Stimulated activated CD8-positive, alpha-beta memory T cell treated with anti-CD3 and anti-CD28 coated beads, Interleukin-15, amount 100 ng/mL, for 1 hour (primary cell): ENCODE measurements around the gene TIMP3.
"Not testable (repeated sequence)": the region's sequence is repeated elsewhere in the genome, so short reads cannot be mapped to it uniquely, and the experiment has no call there.

ENCODE experiments used
- DNase-seq: peaks from one replicate; pipeline ENCODE4 v3.0.0-alpha.2; 2020; ENCODE audit warnings: low read depth

The TIMP3 gene

GRCh38 chr22:32855045-32855756 is 53.7 kb downstream of the TIMP3 start:
- no peak for DNase-seq

DNA sequence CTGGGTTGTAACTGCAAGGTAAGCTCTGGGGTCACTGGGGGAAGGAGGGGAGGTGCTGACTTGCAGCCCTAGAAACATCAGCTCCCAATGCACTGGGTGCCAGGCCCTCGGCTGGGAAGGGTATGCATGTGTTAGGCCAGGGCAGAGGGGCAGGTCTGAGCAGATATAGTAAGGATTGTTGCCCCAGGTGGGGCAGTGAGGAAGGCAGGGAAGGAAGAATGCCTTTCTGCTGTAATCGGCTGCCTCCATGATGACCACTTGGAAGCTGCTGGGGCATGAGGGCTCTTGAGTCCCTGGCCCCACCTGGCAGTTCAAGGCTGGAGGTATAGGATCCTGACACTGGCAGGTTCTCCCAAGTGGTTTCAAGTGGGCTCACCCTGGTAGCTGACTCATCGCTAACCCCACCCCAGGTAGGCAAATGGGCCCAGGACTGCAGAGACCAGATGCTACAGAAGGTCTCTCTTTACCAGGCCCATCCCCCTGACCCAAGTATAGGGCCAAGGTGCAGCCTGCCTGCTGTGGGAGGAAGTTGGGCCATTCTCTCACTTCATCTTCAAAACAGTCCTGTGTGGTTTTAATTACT is 56.7 kb downstream of the TIMP3 start:
- no peak for DNase-seq

GRCh38 chr22:32858957-32859356 is 57.5 kb downstream of the TIMP3 start:
- DNase-seq = no peak

GRCh38 chr22:32859743-32860142 is 58.2 kb downstream of the TIMP3 start:
- DNase-seq = no peak

DNA sequence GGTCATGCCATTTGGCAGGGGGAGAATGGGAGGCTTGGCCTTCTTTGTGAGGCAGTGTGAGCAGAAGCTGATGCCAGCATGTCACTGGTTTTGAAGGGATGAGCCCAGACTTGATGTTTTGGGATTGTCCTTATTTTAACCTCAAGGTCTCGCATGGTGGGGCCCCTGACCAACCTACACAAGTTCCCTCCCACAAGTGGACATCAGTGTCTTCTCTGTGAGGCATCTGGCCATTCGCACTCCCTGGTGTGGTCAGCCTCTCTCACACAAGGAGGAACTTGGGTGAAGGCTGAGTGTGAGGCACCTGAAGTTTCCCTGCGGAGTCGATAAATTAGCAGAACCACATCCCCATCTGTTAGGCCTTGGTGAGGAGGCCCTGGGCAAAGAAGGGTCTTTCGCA is 59.8 kb downstream of the TIMP3 start:
- DNase-seq = no peak

- DNase-seq = no peak
Measured at GRCh38 chr22:32862083-32862482, 60.6 kb downstream of the TIMP3 start.

DNA sequence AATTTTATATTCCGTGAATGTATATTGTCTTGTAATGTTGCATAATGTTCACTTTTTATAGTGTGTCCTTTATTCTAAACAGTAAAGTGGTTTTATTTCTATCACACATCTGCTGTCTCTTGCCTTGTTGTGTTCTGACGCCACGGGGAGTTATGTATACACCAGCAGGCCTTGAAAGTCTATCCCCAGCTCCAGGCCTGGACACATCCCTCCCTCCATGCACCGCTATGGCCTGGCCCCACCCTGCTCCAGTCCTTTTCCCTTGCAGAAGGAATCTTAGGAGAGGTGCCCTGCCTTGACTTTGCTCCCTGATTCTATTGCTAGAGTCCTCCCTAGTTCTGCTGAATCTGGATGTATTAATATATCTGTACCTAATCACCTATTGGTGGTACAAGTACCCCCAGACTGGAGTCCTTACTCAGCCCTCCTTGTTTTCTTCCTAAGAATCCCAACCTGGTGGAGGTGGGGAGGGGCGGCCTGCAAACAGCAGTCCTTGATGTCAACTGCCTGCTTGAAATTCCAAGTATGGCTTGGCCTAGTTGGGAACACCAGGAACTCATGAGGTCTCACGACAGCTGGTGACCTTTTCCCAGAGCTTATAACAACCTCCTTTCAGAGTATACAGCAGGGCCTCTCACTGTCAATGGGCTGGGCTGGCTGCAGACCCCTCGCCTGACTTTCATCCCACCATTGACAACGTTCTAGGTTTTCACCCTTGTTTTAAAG is 61.6 kb downstream of the TIMP3 start:
- DNase-seq = no peak

GRCh38 chr22:32864041-32864440 is 62.5 kb downstream of the TIMP3 start:
- no peak for DNase-seq

- DNase-seq = no peak
Measured at GRCh38 chr22:32864596-32864995, 63.1 kb downstream of the TIMP3 start.

DNA sequence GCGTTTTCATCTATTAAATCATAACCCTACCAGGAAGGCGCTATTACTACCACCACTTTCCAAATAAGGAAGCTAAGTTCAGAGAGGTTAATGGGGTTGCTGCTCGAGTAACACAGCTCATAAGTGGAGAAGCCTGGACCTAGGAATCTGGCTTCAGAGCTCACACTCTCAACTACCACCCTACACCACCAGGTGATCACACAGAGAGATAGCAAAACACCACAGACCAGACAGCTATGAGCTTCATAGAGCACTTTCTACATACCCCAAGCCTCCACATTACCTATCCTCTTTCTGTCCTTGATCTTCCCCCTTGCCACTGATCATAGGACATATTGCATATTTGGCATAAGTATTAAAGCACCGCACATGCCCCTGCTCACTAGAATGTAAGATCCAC is 65.4 kb downstream of the TIMP3 start:
- no peak for DNase-seq

GRCh38 chr22:32868946-32869345 is 67.4 kb downstream of the TIMP3 start:
- DNase-seq = no peak

DNA sequence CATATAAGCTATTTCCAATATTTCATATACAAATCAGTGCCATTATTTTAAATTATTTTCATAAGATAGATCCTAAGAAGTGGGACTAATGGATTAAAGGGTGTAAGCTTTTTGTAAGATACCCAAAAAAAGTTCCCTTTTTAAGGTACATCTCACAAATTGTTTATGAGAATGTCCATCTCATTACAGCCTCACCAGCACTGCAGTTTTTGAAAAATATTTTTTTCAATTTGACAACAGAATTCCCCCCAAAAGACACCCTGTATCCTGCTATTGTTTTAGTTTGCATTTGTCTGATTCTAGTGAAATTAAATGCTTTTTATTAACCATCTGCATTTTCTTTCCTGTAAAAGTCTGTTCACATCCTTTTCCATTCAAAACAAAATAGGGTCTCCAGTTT is 69.0 kb downstream of the TIMP3 start:
- DNase-seq = no peak

GRCh38 chr22:32873604-32874003 is 72.1 kb downstream of the TIMP3 start:
- not testable (repeated sequence) for DNase-seq

DNA sequence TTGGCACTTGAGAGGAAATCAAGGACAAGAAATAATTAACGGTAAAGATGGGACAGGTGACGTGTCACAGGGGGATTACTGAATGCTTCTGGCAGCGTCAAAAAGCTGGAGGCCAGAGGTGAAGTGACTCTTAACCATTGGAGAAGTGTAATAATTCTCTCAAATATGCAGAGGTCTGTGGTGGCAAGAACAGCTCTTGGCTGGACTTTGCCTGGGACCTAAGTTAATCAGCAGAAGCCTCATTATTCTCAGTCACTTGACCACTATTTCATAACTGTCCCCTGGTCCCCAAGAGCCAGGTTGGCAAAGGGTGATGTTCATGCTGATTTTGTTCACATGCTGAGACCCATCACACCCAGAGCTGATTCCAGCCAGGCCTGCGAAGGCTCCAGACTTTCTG is 72.9 kb downstream of the TIMP3 start:
- no peak for DNase-seq

DNA sequence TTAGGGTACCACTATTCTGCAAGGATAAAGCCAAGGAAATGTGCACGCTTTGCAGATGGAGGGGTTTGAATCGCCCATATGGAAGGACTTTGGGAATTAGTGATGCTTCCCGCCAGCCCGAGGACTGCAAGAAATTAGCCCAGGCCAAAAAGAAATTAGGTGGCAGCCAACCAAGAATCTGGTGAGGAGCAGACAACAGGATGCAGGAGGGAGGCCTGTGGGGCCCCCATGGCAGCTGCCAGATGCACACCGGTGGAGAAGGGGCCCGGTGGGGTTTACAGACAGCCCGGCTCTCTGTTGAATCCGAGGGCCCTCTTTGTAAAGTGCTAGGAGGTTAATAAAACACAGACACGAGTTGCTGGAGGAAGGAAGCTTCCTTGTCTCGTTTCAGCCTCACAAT is 73.5 kb downstream of the TIMP3 start:
- no peak for DNase-seq

DNA sequence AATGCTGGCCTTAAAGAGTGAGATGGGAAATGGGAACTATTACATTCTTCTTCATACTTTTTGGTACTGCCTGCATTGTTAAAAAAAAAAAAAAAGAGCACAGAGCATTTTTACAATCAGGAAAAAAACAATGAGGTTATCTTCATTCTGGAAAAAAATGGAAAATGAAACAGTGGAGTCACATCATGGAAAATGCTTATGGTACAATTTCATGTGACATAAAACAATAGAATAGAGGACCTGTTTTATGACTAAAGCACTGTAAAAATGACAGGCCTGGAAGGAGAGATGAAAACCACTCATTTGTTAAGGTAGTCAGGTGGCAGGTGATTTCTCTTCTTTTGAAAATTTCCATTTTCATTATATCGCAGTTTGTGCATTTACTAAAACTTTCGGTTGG is 75.0 kb downstream of the TIMP3 start:
- DNase-seq = no peak

DNA sequence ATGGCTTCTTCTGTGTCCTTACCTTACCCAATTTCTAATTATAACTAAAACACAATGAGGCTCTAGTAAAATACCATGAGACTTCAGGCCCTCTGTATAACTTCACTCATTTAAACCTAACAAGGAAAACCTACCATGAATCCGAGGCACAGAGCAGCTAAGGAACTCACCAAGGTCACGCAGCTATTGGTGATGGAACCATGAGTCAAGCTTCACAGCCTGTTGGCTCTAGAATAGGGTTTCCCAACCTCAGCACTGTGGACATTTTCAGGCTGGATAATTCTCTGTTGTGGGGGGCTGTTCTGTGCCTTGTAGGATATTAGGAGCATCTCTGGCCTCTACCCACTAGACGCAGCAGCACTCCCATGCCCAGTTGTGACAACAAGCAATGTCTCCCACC is 75.7 kb downstream of the TIMP3 start:
- no peak for DNase-seq

- no peak for DNase-seq
Measured at GRCh38 chr22:32879550-32879949, 78.0 kb downstream of the TIMP3 start.

DNA sequence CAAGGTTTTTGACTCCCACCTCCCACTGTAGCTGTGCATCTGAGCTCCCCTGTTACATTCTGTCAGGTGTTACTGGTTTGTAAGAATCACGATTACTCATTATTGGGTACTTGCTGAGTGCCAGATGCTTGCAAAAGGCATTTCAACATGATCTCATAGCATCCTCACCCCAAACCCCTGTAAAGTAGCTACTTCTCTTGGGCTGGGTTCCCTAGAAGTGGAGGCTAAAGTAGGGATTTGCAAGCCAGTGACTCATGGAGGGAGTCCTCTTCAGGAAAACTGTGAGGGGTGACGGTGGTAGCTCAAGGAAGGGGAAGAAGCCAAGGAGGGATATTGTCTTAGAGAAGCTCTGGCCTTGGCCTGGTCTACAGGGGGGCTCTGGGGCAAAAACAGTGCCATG is 78.6 kb downstream of the TIMP3 start:
- no peak for DNase-seq

DNA sequence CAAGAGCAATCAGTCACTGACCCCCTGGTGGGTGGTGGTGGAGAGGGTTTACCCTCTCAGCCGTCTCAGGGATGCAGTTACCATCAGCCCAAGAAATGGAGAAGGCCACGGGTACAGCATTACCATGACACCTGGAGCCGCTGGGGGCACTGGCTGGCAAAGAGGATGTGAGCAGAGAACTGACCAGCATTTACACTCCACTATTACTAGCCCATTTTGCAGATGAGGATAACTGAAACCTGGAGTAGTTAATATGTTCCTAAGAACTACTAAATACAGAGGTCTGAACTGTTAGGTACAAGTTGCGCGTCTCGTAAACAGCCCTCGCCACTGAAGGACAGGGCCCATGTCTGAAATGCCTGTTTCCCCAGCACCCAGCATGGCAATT is 79.0 kb downstream of the TIMP3 start:
- DNase-seq = no peak

DNA sequence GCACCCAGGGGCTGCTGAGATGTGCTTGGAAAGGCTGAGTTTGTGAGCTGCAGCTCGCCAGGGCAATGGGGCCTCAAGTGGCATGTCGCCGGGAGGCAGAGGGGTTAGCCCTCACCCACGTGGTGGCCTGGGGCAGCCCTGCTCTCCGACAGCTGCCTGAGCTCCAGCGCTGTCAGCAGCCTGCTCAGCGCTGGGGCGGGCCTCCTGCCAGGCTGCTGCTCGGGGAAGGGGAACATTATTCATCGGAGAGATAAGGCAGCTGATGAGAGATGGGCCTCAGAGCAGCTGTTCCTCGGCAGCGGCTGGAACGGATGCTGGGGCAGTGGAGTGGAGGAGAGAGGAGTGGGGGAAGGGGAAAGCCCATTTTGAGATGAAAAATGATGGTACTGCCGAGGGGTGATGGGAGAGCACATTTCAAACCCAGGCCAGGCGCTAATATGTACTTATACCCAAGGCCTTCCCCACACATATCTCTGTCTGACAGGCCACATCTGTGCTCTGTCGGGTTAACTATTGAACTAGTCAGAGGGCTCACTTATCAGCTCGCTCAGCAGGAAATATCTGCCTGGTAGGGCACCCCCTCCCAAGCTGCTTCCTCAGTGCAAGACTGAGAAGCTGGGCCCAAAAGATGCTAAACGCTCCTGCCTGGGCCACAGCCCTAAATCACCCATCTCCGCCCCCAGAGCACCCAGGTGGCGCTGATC is 79.5 kb downstream of the TIMP3 start:
- DNase-seq = no peak

DNA sequence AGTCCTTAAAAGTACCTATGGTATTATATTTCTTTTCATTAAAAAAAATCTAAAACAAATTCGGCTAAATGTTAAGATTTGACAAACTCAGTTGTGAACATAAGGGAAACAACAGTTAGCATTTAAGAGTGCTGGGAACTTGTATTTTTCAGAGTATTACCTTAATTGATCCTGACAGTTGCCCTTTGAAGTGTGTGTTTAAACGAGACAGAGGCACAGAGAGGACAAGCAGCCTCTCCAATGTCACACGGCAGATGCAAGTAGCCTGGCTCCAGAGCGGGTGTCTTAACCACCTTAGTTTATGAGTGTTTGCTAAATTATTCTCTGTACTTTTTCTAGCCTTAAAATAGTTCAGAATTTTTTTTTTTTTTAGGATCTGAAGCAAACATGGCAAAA is 80.9 kb downstream of the TIMP3 start:
- no peak for DNase-seq
